Fibroblast of lung (primary cell): ENCODE measurements around the gene FCRL1. TPM values are rescaled to one million over a fixed set of nuclear protein-coding genes. Genes with fewer than 3 reads are reported as not detected.

ENCODE experiments used
- DNase-seq, 2 donors: peaks; one replicate each; pipeline versions ENCODE4 v3.0.0 to v3.0.0-alpha.2; 2010; ENCODE audit warnings: low read depth in 2 of 2
- H2AFZ ChIP-seq: 2 replicates; pipeline ENCODE4 v1.5.1; 2012; ENCODE audit warnings: low read length, control low read depth, inconsistent platforms
- H3K27ac ChIP-seq: 2 replicates; pipeline ENCODE4 v1.5.1; 2011; ENCODE audit warnings: low read length, control low read depth; ENCODE audit not compliant: insufficient read depth
- H3K27me3 ChIP-seq: 2 replicates; pipeline ENCODE4 v1.5.1; 2011; ENCODE audit warnings: mild to moderate bottlenecking, low read length; ENCODE audit not compliant: control insufficient read depth, insufficient read depth
- H3K36me3 ChIP-seq: 2 replicates; pipeline ENCODE4 v1.5.1; 2011; ENCODE audit warnings: low read length; ENCODE audit not compliant: control insufficient read depth, insufficient read depth
- H3K4me1 ChIP-seq: 2 replicates; pipeline ENCODE4 v1.5.1; 2011; ENCODE audit warnings: low read length; ENCODE audit not compliant: control insufficient read depth, insufficient read depth; ENCODE audit errors: extremely low read depth
- H3K4me2 ChIP-seq: 2 replicates; pipeline ENCODE4 v1.5.1; 2011; ENCODE audit warnings: low read length, control low read depth; ENCODE audit not compliant: insufficient read depth; ENCODE audit errors: extremely low read depth
- H3K4me3 ChIP-seq, 4 experiments: fragments of 200-600 bp in 1 of 4; sonication (generic) in 1 of 4; replicated peaks in 1 of 4; 2 replicates each; pipeline ENCODE4 v1.5.1; 2011 to 2016; ENCODE audit warnings: low read length in 4 of 4, low read depth in 3 of 4, mild to moderate bottlenecking in 3 of 4, control low read depth in 2 of 4, inconsistent platforms in 1 of 4, mixed read lengths in 1 of 4; ENCODE audit not compliant: insufficient read depth in 1 of 4; ENCODE audit errors: control extremely low read depth in 1 of 4
- H3K79me2 ChIP-seq: 2 replicates; pipeline ENCODE4 v1.5.1; 2012; ENCODE audit warnings: mild to moderate bottlenecking, low read length, inconsistent platforms; ENCODE audit not compliant: control insufficient read depth, insufficient read depth
- H3K9ac ChIP-seq: 2 replicates; pipeline ENCODE4 v1.5.1; 2011; ENCODE audit warnings: mild to moderate bottlenecking, low read length, control low read depth; ENCODE audit not compliant: insufficient read depth
- H3K9me3 ChIP-seq: 2 replicates; pipeline ENCODE4 v1.5.1; 2012; ENCODE audit warnings: low read depth, low read length; ENCODE audit not compliant: control insufficient read depth, insufficient read depth
- H4K20me1 ChIP-seq: 2 replicates; pipeline ENCODE4 v1.5.1; 2011; ENCODE audit warnings: low read length; ENCODE audit not compliant: control insufficient read depth, insufficient read depth; ENCODE audit errors: extremely low read depth
- EZH2 ChIP-seq: IDR thresholded peaks from 2 replicates; pipeline ENCODE4 v1.5.1; 2012; ENCODE audit warnings: low read length, control low read depth, mild to moderate bottlenecking; ENCODE audit errors: missing control alignments
- polyA plus RNA-seq, 2 donors: library from polyadenylated mRNA; depleted of rRNA in 1 of 2; stranded (reverse) in 1 of 2; unstranded in 1 of 2; fragments of >200 nt; gene quantifications; 2 replicates each; pipeline ENCODE4 v1.2.1, GENCODE V29; 2011 to 2012; ENCODE audit warnings: missing spikeins in 1 of 2
- total RNA-seq: library from RNA; depleted of rRNA; stranded (reverse); fragments of >200 nt; gene quantifications from 2 replicates; pipeline ENCODE4 v1.2.1, GENCODE V29; 2014
- TF ChIP-seq, protein P1 (sequence below), 2 donors: IDR thresholded peaks in 1 of 2; conservative IDR thresholded peaks in 1 of 2; 1 replicate in 1 of 2; 2 replicates in 1 of 2; pipeline ENCODE4 v1.5.1; 2011 to 2012; ENCODE audit warnings: low read length in 2 of 2, control low read depth in 1 of 2, inconsistent platforms in 1 of 2, low read depth in 1 of 2, mild to moderate bottlenecking in 1 of 2

FCRL1 gene
- total and polyA plus RNA-seq, 2 donors (not counting 1 experiment from before 2014, with no cell fraction given), result not detected

DNA sequence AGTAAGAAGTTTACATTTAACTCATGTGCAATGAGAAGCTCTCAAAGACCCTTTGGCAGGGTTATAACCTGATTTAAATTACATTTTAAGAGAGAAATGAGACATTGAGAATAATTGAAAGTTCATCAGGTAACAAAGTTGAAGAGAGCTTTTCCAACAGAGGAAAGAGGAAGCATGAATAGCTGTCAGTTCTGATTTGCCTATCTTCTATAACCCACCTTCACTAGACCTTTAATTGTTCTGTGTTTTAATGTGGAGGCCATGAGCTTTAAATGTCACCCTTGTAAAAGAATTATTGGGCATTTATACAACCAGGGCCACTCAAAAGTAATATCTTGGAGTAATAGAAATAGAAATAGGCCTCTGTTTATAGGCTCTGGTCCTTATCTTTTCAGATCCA lies 9.3 kb upstream of the FCRL1 start:
- H3K27ac ChIP-seq, result no peak overlapping the region
- H3K4me3 ChIP-seq, result no peak overlapping the region
- TF ChIP-seq EZH2, result no peak
- TF ChIP-seq, protein P1, sequence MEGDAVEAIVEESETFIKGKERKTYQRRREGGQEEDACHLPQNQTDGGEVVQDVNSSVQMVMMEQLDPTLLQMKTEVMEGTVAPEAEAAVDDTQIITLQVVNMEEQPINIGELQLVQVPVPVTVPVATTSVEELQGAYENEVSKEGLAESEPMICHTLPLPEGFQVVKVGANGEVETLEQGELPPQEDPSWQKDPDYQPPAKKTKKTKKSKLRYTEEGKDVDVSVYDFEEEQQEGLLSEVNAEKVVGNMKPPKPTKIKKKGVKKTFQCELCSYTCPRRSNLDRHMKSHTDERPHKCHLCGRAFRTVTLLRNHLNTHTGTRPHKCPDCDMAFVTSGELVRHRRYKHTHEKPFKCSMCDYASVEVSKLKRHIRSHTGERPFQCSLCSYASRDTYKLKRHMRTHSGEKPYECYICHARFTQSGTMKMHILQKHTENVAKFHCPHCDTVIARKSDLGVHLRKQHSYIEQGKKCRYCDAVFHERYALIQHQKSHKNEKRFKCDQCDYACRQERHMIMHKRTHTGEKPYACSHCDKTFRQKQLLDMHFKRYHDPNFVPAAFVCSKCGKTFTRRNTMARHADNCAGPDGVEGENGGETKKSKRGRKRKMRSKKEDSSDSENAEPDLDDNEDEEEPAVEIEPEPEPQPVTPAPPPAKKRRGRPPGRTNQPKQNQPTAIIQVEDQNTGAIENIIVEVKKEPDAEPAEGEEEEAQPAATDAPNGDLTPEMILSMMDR (conservative IDR thresholded peaks at IDR 0.05 in 1 of 2, IDR thresholded peaks at IDR 0.05 in 1 of 2; ENCODE audit: low read depth in 1 of 2, low read length in 2 of 2), result no peak
- H3K79me2 ChIP-seq, result no peaks in the 10 kb centered on the region
- H3K36me3 ChIP-seq, result no peaks in the 10 kb centered on the region
- H3K4me2 ChIP-seq, result no peak overlapping the region
- H3K27me3 ChIP-seq, result no peaks in the 10 kb centered on the region
- no peaks in the 10 kb centered on the region for H4K20me1 ChIP-seq
- DNase-seq, result no peak
- no peak overlapping the region for H3K9ac ChIP-seq
- no peaks in the 10 kb centered on the region for H3K9me3 ChIP-seq
- no peak overlapping the region for H2AFZ ChIP-seq
- no peaks in the 10 kb centered on the region for H3K4me1 ChIP-seq

DNA sequence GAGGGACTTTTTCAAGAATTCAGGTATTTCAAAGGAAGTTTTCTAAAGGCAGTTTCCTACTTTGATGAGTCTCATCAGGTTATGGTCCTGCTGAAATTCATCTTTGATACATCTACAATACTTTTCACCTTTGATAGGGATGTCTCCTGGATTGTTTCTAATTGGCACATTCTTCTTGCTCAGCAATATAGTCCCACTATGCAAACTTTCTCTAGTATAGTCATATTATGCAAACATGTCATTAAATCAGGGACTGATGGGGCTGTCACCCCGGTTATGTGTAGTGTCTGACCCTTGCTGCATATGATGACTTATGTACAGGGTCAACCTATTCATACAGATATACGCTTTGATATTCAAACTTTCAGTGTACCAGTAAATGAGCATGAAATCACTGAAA lies 379 bp upstream of the FCRL1 start:
- H3K4me1 ChIP-seq, result no peaks in the 10 kb centered on the region

DNA sequence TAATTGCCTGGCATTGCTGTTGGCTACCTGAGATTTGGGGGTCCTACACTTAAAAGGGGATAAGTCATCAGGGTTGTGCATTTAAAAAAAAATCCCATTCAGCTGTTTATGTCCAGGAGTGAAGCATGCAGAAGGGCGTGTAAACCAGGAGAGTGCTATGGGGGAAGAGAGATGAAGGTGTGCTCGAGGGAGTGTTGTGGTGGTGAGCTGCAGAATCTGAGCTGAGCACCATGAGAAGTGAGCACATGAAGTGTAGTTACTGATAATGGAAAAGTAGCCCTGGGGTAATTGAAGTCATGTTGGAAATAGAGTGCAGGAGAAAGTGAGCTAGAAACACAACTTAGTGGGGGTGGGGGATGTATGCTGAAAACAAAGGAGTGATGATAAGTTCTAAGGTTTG lies 705 bp downstream of the FCRL1 start:
- no peaks in the 10 kb centered on the region for H3K79me2 ChIP-seq
- H3K4me2 ChIP-seq, result no peak overlapping the region
- H4K20me1 ChIP-seq, result no peaks in the 10 kb centered on the region
- H3K9ac ChIP-seq, result no peak overlapping the region
- no peak overlapping the region for H3K4me3 ChIP-seq
- H3K4me1 ChIP-seq, result no peaks in the 10 kb centered on the region
- H3K27ac ChIP-seq, result no peak overlapping the region
- no peak for DNase-seq
- no peaks in the 10 kb centered on the region for H3K36me3 ChIP-seq
- TF ChIP-seq, protein P1 (conservative IDR thresholded peaks at IDR 0.05 in 1 of 2, IDR thresholded peaks at IDR 0.05 in 1 of 2; ENCODE audit: low read depth in 1 of 2, low read length in 2 of 2), result no peak
- TF ChIP-seq EZH2, result no peak
- no peaks in the 10 kb centered on the region for H3K27me3 ChIP-seq
- no peaks in the 10 kb centered on the region for H3K9me3 ChIP-seq
- H2AFZ ChIP-seq, result no peak overlapping the region

More for the DNA sequence above, 379 bp upstream of the FCRL1 start:
- no peak overlapping the region for H3K9ac ChIP-seq
- H2AFZ ChIP-seq, result no peak overlapping the region
- no peaks in the 10 kb centered on the region for H3K36me3 ChIP-seq
- H3K79me2 ChIP-seq, result no peaks in the 10 kb centered on the region
- H3K27ac ChIP-seq, result no peak overlapping the region
- H3K27me3 ChIP-seq, result no peaks in the 10 kb centered on the region
- DNase-seq, result no peak
- no peak overlapping the region for H3K4me2 ChIP-seq
- no peaks in the 10 kb centered on the region for H3K9me3 ChIP-seq
- no peak overlapping the region for H3K4me3 ChIP-seq
- TF ChIP-seq, protein P1 (conservative IDR thresholded peaks at IDR 0.05 in 1 of 2, IDR thresholded peaks at IDR 0.05 in 1 of 2; ENCODE audit: low read depth in 1 of 2, low read length in 2 of 2), result no peak
- no peak for TF ChIP-seq EZH2
- no peaks in the 10 kb centered on the region for H4K20me1 ChIP-seq
